ENCODE data around the gene NXT1. TPM values are rescaled to one million over a fixed set of nuclear protein-coding genes. Genes with fewer than 3 reads are reported as not detected.
A peak's percentile ranks its signal among the peaks of the same experiment; 100 is the strongest.

The NXT1 gene
- total and polyA plus RNA-seq, 2 of the 4 experiments (the other 2 are of a cell fraction), result 23.6 to 25.5 TPM

GRCh38 chr20:23396950-23397627 lies 46.5 kb downstream of the NXT1 start:
- no peak overlapping the region for H3K56ac ChIP-seq (ENCODE audit: extremely low read depth, insufficient read depth, low read length)
- no peak overlapping the region for H3K4me2 ChIP-seq (ENCODE audit: low read depth, low read length)
- POLR2A ChIA-PET (ENCODE audit: unreplicated experiment), result no interaction called here
- WGBS, 2 experiments (ENCODE audit: extremely low coverage in 2 of 2, insufficient read length in 1 of 2), result 91% methylated on average over 3 of the region's 6 CpGs; no CpG with 5 or more reads in 1 of the 2 experiments
- no peak overlapping the region for H3K18ac ChIP-seq (ENCODE audit: low read depth, low read length)
- no TSS peak for BruUV-seq (replicated peaks)
- no peak overlapping the region for H2BK15ac ChIP-seq (ENCODE audit: low read depth, low read length)
- no peak overlapping the region for H2AFZ ChIP-seq (replicated peaks; ENCODE audit: low read length, poor library complexity)
- H3K79me1 ChIP-seq (ENCODE audit: low read depth in 1 of 2, low read length in 2 of 2), result peaks cover 32 to 57% of the 10 kb centered on the region in 2 experiments
- no peak overlapping the region for H4K5ac ChIP-seq (ENCODE audit: low read depth, low read length)
- peaks cover 3% of the 10 kb centered on the region; the same call in 1 of the 2 replicates for H3K4me1 ChIP-seq (ENCODE audit: control insufficient read depth, insufficient read depth, low read length)
- dilution Hi-C loops (cut with HindIII; ENCODE audit: low sequenced_read_pairs, unreplicated experiment), result no loop called here
- peak overlapping the region; percentile 45; the same call in 1 of the 2 replicates for H3K4ac ChIP-seq (ENCODE audit: low read depth, low read length)
- CTCF ChIA-PET, result no interaction called here
- H2AK9ac ChIP-seq (replicated peaks; ENCODE audit: low read depth, low read length, poor library complexity), result no peak overlapping the region
- H2AK5ac ChIP-seq (ENCODE audit: low read depth, low read length), result no peak overlapping the region
- H3K9me3 ChIP-seq (ENCODE audit: control insufficient read depth, insufficient read depth, low read length), result no peaks in the 10 kb centered on the region
- 0 out of 2 replicates have a peak overlapping the region, but pooled peaks have one; percentile 14 for H3K14ac ChIP-seq (replicated peaks; ENCODE audit: low read depth, low read length)
- ATAC-seq (ENCODE audit: low read depth) (no peak), DNase-seq (peak; percentile 21)
- H3K27me3 ChIP-seq (ENCODE audit: control insufficient read depth, insufficient read depth, low read length), result no peaks in the 10 kb centered on the region
- no peak overlapping the region for H2BK5ac ChIP-seq (ENCODE audit: low read depth, low read length, poor library complexity, severe bottlenecking)
- peaks cover 26% of the 10 kb centered on the region for H3K36me3 ChIP-seq (ENCODE audit: control insufficient read depth, insufficient read depth, low read length)
- no peak overlapping the region for H3K9ac ChIP-seq (ENCODE audit: low read depth, low read length)
- H3K23ac ChIP-seq (ENCODE audit: low read depth, low read length), result no peak overlapping the region
- H3K27ac ChIP-seq (ENCODE audit: insufficient read depth, low read length), result no peak overlapping the region
- no peak overlapping the region for H3K4me3 ChIP-seq (ENCODE audit: insufficient read depth, low read depth, low read length)
- H2BK20ac ChIP-seq (ENCODE audit: low read depth, low read length), result no peak overlapping the region
- no peaks in the 10 kb centered on the region; the same call in 1 of the 2 replicates for H4K20me1 ChIP-seq (ENCODE audit: insufficient read depth, low read length)
- no peak overlapping the region for H4K91ac ChIP-seq (ENCODE audit: insufficient read depth, low read depth, low read length)
- no peak for TF ChIP-seq USF2 (IDR thresholded peaks at IDR 0.05; ENCODE audit: low read depth, low read length)
- TF ChIP-seq ELK1 (IDR thresholded peaks at IDR 0.05; ENCODE audit: borderline replicate concordance, low read depth, low read length), result no peak
- no peak for TF ChIP-seq RCOR1 (IDR thresholded peaks at IDR 0.05; ENCODE audit: insufficient replicate concordance, low read length)
- TF ChIP-seq NFE2L2 (IDR thresholded peaks at IDR 0.05; ENCODE audit: low read depth, low read length), result no peak
- TF ChIP-seq SMC3 (IDR thresholded peaks at IDR 0.05; ENCODE audit: low read depth, low read length), result no peak
- TF ChIP-seq POLR2A (IDR thresholded peaks at IDR 0.05; ENCODE audit: low read depth, low read length), result no peak
- no peak for TF ChIP-seq MXI1 (IDR thresholded peaks at IDR 0.05; ENCODE audit: borderline replicate concordance, low read depth, low read length)
- no peak for TF ChIP-seq BHLHE40 (IDR thresholded peaks at IDR 0.05; ENCODE audit: low read depth, low read length)
- TF ChIP-seq RFX5 (IDR thresholded peaks at IDR 0.05; ENCODE audit: low read depth, low read length), result no peak
- no peak for TF ChIP-seq CHD1 (IDR thresholded peaks at IDR 0.05; ENCODE audit: low read depth, low read length)
- no peak for TF ChIP-seq MAZ (IDR thresholded peaks at IDR 0.05; ENCODE audit: borderline replicate concordance, low read depth, low read length)
- no peak for TF ChIP-seq RAD21 (IDR thresholded peaks at IDR 0.05; ENCODE audit: low read length)
- no peak overlapping the region for H4K8ac ChIP-seq (ENCODE audit: low read depth in 2 of 2, low read length in 2 of 2)
- intact Hi-C loops (cut with micrococcal nuclease), result no loop called here
- H2BK120ac ChIP-seq (ENCODE audit: low read depth, low read length), result no peak overlapping the region
- peaks cover 17% of the 10 kb centered on the region for H3K9me1 ChIP-seq (ENCODE audit: insufficient read depth, low read length)
- in situ Hi-C loops (cut with MboI; ENCODE audit: low sequenced_read_pairs), result no loop called here

Measured in IMR-90 (cell line).